GM18508 (cell line): Measurements from ENCODE around the gene TAS1R3.

Source experiments
- ATAC-seq: cut with Tn5 transposase; IDR thresholded peaks from one replicate; pipeline ENCODE4 v1.9.1; 2021; ENCODE audit warnings: moderate number of reproducible peaks; ENCODE audit not compliant: insufficient read depth, unreplicated experiment

Gene TAS1R3

DNA sequence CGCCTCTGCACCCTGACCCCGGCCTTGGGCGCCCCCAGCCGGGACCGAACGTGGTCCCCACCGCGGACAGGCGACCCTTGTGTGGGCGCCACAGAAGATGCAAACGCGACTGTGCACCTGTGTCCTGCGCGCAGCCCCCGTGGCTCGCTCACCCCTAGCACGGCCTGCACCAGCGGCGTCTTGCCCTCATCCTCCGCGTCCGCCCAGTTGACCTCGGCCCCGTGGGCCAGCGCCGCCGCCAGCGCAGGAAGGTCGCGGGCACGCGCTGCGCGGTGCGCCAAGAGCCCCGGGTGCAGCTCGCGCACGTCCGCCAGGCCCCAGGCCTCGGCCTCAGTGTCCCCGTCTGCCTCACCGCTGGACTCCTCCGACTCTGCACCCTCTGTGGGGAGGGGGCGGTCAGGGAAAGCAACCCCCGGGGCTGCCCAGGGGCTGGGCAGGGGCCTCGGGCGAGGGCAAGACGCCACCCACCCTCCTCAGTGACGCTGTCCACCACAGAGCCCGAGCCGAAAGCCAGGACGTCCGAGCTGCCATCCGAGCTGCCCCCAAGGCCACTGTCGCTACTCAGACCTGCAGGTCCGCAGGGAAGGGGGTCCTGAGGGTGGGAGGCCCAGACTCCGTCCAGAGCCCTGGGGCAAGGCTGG lies 36.7 kb upstream of the TAS1R3 start:
- ATAC-seq, result no peak

DNA sequence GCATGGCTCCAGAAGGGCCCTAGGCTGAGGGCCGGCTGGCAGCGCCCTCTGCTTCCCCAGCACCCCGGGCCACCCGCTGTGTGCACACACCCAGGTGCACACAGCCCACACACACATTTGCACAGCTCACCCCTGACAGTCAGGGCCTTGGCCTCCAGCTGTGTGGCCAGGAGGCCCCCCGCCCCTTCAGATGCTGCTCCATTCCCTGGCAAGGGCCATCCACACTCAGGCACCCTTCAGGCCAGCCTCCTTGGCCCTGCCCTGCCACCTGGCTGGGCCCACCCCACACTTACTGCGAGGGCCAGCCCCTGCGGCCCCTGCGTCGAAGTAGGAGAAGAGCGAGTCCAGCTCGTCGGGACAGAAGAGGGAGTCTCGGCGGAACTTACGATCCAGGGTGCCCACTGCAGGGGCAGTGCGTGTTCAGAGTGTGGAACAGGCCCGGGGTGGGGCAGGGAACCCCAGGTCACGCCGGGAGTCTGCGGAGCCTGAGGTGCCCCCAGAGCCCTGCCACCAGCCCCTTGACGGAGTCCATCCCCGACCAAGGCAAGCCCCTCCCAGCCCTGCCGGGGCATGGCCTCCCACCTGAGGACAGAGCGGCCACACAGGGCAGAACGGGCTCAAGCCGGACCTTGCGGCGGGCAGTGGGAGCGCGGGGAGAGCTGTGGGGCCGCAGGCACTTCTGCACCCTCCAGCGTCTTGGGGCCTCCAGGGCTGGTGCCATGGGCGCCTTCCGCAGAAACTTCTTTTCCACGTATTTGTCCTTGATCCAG lies 35.7 kb upstream of the TAS1R3 start:
- ATAC-seq, result no peak

- ATAC-seq, result no peak
Observed at GRCh38 chr1:1296070-1297061, 34.7 kb upstream of the TAS1R3 start.

GRCh38 chr1:1297802-1298424 lies 33.2 kb upstream of the TAS1R3 start:
- no peak for ATAC-seq

GRCh38 chr1:1298861-1299685 lies 32.0 kb upstream of the TAS1R3 start:
- ATAC-seq, result no peak

DNA sequence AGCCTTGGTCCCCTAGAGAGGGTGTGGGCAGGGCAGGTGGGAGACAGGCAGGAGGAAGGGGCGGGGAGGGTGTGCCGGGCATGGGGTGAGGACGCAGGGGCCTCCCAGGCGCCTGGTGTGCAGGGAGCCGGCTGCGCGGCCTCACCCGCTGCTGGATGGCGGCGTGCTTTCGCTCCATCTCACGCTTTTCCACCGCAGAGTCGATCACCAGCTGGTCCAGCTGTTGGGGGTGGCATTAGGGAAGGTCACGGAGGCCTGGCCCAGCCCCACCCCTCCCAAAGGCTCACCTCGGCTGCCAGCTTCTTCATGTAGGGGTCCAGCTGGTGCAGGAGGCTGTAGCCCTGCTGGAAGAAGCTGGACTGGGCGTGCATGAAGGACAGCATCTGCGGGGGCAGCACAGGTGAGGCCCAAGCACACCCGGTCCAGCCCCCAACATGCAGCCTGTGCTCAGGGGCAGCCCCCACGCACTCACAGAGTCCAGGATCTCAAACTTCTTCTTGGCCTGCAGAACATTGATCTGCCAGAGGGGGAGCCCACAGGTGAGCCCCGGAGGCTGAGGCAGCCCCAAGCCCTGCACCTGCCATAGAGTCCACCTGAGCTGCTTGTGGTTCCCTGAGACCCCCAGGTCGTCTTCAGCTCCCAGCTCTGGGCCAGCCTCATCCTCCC lies 31.3 kb upstream of the TAS1R3 start:
- ATAC-seq, result no peak

- ATAC-seq, result no peak
Observed at GRCh38 chr1:1300352-1300739, 30.7 kb upstream of the TAS1R3 start.

DNA sequence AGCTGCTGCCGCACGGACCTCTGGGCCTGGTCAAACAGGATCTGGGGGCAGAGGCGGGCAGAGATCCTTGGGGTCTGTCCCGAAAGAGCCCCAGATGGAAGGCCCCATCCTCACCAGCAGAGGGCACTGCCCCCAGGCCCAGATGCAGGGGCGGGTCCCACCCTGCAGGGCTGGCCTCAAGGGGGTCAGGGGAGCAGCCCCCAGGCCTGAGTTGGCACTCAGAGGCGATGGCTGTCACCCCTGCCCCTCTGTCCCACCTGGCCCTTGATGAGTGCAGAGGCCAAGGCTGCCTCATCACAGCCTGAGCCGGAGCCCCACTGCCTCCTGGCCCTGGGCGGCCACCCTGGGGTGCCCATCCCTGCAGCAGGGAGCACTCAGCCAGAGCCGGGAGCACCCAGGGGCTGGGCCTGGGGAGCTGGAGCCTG lies 29.1 kb upstream of the TAS1R3 start:
- no peak for ATAC-seq

GRCh38 chr1:1302951-1303509 lies 28.1 kb upstream of the TAS1R3 start:
- no peak for ATAC-seq

DNA sequence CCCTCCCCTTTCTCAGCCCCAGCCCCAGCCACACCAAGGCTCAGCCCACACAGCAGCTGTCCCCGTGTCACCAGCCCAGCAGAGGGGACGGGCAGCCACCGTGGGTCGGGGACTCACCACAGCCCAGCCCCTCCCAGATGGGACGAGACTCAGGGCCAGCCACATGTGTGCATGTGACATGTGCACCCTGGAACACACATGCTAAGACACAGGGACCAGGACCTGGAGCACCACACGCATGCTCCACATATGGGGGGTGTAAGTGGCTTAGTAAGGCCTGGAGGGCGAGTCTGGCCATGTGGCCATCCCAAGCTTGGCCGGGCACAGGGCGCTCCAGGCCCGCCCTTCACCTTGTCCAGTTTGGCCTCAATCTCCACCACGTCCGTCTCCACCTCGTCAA lies 27.3 kb upstream of the TAS1R3 start:
- no peak for ATAC-seq

- ATAC-seq, result no peak
Observed at GRCh38 chr1:1304331-1305299, 26.5 kb upstream of the TAS1R3 start.

DNA sequence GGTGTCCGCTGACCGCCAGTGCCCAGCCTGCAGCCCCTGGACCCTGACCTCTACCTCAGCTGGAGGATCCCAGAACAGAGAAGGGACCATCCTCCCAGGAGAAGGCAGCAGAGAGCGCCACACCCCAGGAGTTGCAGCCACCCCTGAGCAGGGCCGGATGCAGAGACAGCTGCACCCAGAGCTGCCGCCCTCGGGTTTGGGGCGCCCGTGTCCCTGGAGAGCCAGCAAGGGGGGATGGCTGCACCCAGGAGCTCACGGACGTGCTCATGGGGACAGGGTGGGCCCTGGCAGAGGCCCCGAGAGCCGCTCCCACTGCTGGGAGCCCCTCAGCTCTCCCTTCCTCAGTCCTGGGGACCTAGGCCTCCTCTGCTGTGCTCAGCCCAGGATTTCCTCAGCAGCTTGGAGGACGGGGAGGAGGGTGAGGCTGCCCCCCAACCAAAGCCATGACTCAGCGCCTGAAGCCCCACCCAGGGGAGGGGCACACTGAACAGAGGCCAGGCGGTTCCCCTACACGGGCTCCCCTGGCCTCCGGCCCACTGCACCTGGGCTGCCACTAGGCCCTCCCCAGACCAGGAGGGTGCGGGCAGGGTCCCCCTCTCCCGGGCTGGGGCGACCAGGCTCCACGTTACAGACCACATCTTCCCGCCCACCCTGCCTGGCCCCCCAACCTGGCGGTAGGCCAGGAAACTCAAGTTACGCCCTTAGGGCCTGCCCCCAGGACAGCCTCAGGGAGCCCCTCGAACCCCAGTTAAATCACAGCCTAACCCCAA lies 25.6 kb upstream of the TAS1R3 start:
- ATAC-seq, result no peak

GRCh38 chr1:1306070-1306660 lies 24.9 kb upstream of the TAS1R3 start:
- no peak for ATAC-seq

DNA sequence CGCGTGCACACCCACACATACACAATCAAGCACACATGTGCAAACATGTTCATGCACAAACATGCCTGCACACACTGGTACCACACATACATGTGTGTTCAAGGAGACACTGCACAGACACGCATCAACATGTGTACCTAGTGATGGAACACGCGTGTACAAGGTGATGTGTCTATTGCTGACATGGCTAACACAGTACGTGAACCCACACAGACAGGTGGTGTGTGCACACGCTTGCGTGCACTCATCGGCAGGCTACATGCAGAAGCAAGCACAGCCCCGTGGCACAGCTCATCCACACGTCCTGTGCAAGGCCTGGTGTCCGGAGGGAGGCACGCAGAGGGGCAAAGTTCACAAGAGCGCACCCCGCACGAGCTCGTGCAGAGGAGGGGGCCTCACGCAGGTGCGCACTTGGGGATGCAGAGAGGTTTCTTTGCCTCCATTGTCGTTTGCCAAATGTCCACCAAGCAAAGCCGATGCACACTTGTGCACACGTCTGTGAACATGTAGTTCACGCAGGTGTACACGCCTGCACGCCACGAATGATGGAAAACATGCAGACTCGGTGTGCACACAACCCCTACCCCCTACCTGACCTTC lies 24.3 kb upstream of the TAS1R3 start:
- no peak for ATAC-seq

- no peak for ATAC-seq
Observed at GRCh38 chr1:1307261-1307922, 23.7 kb upstream of the TAS1R3 start.
